Measurements from ENCODE around the gene KRT78.
"Not testable (repeated sequence)": the region's sequence is repeated elsewhere in the genome, so short reads cannot be mapped to it uniquely, and the experiment has no call there.

The KRT78 gene

GRCh38 chr12:52799505-52800211 lies 49.1 kb downstream of the KRT78 start:
- DNase-seq (ENCODE audit: extremely low spot score, insufficient read length, low read depth) (no peak), FAIRE-seq (no peak)

DNA sequence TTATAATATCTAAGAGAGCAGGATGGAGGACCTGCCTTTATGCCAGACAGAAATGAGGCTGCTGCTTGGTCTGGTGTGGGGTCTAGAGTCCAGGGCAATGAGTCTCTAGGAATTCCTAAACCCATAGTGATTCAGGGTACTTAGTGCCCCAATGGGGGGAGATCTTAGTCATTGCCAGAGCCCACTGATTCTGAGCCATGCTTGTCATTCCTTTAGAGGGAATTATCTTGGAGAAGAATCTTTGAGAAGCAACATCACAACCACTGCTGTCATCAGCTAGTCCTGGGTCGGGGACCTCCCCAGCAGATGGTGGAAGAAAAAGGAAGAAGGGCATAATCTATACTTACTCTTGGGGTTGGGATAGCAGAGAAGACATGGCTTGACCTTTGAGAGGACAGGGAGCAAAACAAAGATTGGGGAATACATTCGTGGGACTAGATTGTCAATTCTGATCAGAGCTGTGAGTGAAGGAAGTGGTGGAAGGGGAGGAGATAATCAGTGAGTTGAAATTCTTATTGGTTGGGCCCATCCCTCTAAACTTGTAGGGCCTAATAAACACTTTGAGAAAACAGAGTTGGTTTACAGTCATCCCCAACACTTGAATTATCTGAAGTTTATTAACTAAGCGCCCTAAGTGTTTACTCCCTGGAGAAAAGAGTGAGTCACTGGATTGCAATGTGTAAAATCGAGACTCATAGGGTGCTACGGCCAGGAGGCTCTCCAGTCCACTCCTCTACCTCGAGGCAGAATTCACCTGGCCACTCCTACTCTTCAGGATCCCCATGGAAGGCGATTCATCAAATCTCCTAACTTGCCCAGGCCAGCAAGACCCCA lies 49.9 kb downstream of the KRT78 start:
- FAIRE-seq (no peak), DNase-seq (ENCODE audit: extremely low spot score, insufficient read length, low read depth) (no peak)

DNA sequence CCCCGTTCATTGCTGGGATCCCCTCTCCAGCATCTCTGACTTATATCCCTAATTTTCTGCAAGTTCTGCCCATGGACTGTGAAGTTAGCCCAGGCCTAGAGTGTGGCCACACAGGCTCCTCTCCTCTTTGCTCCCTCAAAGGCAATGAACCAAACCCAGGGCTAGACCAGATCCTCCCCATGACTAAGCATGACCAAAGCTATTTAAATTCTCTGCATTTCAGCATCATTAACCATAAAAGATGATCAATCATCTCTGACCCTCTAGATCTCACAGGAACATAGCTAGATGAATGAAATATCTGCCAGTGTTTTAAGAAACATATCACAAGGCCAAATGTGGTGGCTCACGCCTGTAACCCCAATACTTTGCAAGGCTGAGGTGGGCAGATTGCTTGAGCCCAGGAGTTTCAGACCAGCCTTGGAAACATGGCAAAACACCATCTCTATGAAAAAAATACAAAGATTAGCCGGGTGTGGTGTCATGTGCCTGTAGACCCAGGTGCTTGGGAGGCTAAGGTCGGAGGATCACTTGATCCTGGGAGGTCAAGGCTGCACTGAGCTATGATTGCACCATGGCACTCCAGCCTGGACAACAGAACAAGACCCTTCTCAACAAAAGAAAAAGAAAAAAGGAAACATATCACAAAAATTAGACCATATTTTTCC lies 50.7 kb downstream of the KRT78 start:
- DNase-seq (ENCODE audit: extremely low spot score, insufficient read length, low read depth) (no peak), FAIRE-seq (no peak)

DNA sequence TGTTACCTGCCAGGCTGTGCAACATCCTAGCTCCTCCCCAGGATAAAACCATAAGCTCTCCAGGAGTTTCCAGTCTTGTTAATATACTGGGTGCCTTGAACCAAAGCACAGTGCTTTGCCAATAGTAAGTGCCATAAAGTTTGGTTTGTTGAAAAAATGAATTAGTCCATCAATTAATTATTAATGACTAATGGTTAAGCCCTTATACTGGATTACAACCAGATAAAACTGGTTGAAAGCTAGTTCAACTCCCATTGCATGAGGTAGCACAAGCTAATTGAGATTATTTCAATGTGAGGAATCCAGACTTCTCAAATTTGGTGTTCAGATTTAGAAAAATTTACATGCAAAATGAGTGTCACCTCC lies 51.3 kb downstream of the KRT78 start:
- FAIRE-seq, result no peak
- no peak for DNase-seq (ENCODE audit: extremely low spot score, insufficient read length, low read depth)

DNA sequence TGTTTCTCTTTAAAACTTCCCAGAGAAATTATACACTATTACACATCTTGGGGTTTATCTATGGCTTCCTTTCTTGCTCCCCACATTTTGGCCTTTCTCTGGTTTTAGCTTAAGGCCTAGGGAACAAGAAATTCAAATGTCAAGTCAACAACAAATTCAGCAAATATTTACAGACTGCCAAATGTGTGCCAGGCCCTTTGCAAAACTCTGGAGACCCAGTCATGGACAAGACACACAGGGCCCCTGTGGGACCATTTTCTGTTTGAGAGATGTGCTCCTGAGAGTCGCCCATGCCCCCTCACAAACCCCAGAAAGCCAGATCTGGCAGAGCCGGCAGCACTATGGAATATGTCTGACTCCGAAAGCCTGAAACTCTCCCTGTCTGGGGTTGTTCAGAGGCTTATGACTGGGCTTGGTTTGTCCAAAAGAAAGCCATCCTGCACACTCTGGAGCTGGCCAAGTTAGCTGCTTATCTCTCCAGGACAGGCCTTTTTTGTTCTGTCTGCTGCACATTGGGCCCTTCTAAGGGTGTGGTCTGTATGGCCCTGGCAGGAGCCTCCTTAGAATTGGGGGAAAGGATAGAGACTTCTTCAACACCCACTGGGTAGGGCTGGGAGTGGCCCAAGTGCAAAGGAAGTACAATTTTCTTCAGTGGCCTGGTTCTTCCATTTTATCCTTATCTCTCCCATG lies 51.8 kb downstream of the KRT78 start:
- FAIRE-seq, result no peak
- DNase-seq (ENCODE audit: extremely low spot score, insufficient read length, low read depth), result no peak

- no peak for DNase-seq (ENCODE audit: extremely low spot score, insufficient read length, low read depth)
- FAIRE-seq, result no peak
Observed at GRCh38 chr12:52796429-52796794, 52.4 kb downstream of the KRT78 start.

GRCh38 chr12:52795694-52796428 lies 52.9 kb downstream of the KRT78 start, which contains the start of gene KRT3:
TSS of gene KRT3 (minus strand) at chr12:52796117. CDS start at chr12:52796042, 75 bp downstream.
- no peak for FAIRE-seq
- no peak for DNase-seq (ENCODE audit: extremely low spot score, insufficient read length, low read depth)

DNA sequence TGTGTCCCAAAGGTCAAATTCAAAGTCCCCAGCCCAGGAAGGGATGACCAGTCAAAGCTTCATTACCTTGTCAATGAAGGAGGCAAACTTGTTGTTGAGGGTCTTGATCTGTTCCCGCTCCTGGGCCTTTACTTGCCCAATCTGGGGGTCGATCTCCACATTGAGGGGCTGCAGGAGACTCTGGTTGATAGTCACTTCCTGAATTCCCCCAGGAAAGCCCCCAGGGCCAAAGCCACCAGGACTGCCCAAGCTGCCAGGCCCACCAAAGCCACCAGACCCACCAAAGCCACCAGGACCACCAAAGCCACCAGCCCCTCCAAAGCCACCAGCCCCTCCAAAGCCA lies 53.5 kb downstream of the KRT78 start:
- not testable (repeated sequence) for DNase-seq (ENCODE audit: extremely low spot score, insufficient read length, low read depth); FAIRE-seq

DNA sequence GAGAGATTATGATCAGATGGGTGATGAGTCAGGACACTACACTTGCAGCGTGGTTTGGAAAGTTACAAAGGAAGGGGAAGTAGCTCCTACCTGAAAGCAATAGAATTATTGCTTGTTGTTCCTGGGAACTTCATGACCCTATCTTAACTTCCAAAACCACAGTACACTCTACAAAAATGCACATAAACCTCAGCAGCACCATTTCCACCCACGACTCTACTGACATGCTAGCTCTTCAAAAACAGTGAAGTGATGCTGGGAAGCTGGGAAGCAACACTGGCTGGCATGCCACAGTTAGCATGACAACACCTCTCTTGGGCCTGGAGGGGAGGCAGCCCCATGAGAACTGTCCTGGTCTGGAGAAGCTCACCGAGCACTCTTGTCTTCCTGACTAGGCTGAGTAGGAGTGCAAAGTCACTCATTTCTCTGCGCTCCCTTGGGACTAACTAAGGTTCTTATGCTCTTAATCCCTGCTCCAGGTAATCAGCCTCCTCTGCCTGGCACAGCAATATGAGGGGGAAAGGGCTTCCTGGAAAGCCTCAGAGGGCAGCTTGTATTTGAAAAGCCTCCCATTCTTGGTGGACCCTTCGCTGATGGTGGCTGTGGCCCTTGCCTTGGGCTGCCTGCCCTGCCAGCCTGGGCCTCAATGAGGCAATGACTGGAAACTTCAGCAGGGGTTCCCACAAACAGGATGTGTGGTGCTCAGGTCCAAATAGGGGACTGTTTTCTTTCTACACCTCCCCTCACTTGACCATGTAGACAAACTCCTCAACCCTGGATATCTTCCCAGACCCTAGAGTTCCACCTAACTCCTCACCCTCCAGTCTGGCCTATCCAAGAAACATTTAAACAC lies 54.1 kb downstream of the KRT78 start:
- no peak for DNase-seq (ENCODE audit: extremely low spot score, insufficient read length, low read depth)
- no peak for FAIRE-seq

- FAIRE-seq (no peak), DNase-seq (ENCODE audit: extremely low spot score, insufficient read length, low read depth) (no peak)
Observed at GRCh38 chr12:52792185-52793029, 56.4 kb downstream of the KRT78 start.

DNA sequence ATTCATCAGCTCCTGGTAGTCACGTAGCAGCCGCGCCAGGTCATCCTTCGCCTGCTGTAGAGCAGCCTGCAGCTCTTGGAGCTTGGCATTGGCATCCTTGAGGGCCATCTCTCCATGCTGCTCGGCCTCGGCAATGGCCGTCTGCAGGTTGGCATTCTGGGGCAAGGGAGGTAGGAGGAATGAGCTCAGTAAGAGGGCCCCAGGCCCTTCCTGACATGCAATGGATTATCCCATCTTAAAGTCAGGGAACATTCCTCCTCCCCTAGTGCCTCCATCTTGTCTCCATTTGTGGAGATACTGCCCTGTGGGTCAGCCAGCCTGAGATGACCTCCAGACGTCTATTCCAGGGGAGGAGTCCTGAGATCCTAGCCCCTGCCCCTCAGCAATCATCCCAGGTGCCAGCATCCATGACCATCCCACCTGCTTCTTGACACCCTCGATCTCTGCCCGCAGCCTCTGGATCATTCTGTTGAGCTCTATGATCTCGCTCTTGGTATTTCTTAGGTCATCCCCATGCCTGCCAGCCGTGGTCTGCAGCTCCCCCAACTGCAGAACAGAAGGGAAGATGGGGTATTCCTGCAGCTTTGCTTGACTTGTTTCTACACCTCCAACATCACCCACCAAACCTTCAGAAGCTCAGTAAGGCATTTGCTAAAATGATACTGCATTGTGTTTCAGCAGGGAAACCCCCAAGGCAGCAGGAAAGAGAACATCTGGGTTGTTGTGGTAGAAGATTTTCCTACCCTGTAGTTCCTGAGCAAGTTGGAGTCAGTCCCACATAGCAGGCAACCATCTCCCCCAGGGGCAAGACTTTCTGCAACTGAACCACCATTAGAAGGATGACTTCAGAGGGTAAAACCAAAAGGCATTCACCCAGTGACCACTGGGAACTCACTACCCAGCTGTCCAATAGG lies 57.3 kb downstream of the KRT78 start:
- DNase-seq (ENCODE audit: extremely low spot score, insufficient read length, low read depth) (no peak), FAIRE-seq (no peak)

DNA sequence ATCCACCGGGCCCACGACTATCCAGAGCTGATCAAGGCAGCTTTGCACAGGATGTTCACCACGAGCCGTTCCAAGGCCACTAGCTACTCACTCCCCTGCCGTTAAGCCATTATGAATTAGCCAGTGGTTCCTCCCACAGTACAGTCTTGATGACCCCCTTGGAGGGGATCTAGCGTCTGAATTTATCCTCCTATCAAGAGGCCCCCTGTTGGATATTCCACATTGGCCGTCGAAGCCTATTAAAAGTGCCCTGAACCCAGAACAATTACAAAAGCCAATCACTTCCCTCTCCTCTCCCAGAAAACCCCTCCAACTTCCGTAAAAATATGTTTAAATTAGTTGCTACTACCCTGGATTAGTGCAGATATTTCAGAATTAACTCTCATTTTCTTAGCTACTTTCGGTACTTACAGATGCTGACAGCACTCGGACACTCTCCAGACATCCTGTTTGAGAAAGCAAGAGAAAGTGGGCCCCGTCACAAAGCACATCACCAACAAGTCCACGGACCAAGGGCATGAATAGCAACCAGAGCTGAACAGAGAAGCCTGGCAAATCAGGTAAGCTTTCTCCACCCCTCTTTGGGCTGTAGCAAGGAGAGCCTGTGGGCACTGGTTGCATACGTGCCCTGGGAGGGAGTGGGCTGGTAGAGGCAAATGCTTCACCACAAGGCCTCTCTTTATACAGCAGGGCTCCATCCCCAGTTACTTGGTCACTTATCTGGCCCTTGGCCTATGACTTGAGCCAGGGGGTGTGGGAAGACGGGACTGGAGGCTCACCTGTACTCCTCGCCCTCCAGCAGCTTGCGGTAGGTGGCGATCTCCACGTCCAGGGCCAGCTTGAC lies 58.1 kb downstream of the KRT78 start:
- no peak for FAIRE-seq

GRCh38 chr12:52789637-52790426 lies 59.0 kb downstream of the KRT78 start:
- no peak for FAIRE-seq
- no peak for DNase-seq (ENCODE audit: extremely low spot score, insufficient read length, low read depth)

More for the DNA sequence above, 58.1 kb downstream of the KRT78 start:
- no peak for DNase-seq (ENCODE audit: extremely low spot score, insufficient read length, low read depth)

DNA sequence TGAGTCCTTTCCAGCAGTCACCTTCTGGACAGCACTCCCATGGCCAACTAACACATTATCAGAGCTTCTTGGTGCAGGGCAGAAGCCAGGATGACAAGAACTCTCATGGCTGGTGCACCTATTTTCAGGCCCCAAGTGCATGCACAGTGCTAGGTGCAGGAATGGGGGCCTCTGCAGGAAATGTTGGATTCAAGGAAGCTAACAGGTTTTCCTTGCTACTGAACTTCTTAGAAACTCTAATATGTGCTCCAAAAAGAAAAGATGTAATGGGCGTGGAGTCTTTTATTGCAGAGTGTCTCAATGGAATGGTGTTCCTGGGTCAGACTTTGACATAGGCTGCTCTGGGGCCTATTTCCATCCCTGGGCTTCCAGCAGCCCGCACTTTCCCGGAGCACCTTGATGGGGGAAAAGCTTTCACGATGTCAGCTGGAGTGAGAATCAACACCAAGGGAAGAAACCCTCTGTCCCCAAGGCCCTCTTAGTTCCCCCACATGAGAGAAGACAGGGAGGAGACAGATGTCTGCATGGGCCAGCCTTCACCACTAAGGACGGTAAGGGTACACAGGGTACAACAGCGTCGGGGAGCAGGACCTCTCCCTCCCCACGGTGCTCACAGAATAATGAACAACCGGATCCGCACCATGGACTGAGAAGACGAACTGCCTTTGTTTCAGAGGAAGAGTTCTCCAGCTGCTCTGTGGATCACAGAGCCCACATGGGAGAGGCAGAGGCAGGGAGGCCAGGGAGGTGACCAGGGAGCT lies 59.7 kb downstream of the KRT78 start:
- DNase-seq (ENCODE audit: extremely low spot score, insufficient read length, low read depth) (no peak), FAIRE-seq (no peak)
